Measurements from ENCODE around the gene SRGAP1. TPM values are rescaled to one million over a fixed set of nuclear protein-coding genes. Genes with fewer than 3 reads are reported as not detected.
"Not testable (repeated sequence)": the region's sequence is repeated elsewhere in the genome, so short reads cannot be mapped to it uniquely, and the experiment has no call there.

SRGAP1 gene
- total RNA-seq, 1 donor from 2014 or later = 49.3 TPM

DNA sequence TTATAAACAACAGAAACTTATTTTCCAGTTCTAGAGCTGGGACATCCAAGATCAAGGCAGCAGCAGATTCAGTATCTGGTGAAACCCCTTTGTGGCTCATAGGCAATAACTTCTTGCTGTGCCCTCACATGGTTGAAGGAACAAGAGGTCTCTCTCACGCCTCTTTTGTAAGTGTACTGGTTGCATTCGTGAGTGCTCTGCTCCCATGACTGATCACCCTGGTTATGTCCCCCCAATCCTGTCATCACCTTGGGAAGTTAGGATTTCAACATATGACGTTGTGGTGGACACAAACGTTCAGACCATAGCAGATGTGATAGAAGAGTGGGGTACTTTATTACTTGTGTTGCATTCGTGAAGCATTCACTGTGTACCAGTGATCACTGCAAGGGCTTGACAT is 184.0 kb downstream of the SRGAP1 start:
- H3K27ac Mint-ChIP-seq (ENCODE audit: unreplicated experiment) = no peak overlapping the region
- DNase-seq (ENCODE audit: low spot score) = no peak
- no peaks in the 10 kb centered on the region for H3K4me1 Mint-ChIP-seq (ENCODE audit: unreplicated experiment)
- no peak overlapping the region for H3K4me3 Mint-ChIP-seq (ENCODE audit: unreplicated experiment)
- H3K36me3 Mint-ChIP-seq (ENCODE audit: low read depth, unreplicated experiment) = peaks cover 25% of the 10 kb centered on the region
- peaks cover 5% of the 10 kb centered on the region for H3K27me3 Mint-ChIP-seq (ENCODE audit: unreplicated experiment)
- TF ChIP-seq, protein P1, sequence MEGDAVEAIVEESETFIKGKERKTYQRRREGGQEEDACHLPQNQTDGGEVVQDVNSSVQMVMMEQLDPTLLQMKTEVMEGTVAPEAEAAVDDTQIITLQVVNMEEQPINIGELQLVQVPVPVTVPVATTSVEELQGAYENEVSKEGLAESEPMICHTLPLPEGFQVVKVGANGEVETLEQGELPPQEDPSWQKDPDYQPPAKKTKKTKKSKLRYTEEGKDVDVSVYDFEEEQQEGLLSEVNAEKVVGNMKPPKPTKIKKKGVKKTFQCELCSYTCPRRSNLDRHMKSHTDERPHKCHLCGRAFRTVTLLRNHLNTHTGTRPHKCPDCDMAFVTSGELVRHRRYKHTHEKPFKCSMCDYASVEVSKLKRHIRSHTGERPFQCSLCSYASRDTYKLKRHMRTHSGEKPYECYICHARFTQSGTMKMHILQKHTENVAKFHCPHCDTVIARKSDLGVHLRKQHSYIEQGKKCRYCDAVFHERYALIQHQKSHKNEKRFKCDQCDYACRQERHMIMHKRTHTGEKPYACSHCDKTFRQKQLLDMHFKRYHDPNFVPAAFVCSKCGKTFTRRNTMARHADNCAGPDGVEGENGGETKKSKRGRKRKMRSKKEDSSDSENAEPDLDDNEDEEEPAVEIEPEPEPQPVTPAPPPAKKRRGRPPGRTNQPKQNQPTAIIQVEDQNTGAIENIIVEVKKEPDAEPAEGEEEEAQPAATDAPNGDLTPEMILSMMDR (IDR thresholded peaks at IDR 0.05; ENCODE audit: unreplicated experiment) = no peak
- no peaks in the 10 kb centered on the region for H3K9me3 Mint-ChIP-seq (ENCODE audit: unreplicated experiment)

DNA sequence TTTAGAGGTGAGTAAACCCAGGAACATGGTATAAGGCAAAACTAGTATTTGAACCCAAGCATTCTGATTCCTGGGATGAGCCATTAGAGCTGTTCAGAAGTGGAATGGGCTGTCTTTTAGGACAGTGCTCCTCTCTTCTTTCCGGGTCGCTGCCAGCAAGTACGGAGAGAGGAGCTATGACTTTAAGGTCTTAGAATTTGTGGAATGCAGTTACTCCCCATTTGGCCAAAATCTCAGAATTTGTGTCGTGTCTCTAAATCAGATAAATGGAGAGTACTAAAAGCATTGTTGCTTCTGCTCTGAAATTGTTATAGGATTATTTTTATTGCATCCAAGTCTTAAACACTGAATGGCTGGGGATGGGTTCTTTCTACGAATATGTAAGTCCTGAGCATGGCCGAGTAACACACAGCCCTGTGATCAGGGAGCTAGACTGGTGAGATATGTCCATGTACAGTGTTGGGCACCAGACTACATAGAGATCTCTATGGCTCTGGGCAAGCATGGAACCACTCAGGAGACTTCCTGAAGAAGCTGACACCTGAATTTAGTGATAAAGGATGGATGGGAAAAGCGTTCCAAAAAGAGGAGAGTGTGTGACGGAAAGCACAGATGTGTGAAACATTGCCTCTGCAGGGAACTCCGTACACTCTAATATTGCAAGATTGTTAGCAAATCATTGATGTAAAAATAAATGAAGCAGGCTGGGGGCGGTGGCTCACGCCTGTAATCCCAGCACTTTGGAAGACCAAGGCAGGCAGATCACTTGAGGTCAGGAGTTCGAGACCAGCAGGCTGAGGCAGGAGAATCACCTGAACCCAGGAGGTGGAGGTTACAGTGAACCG is 184.7 kb downstream of the SRGAP1 start:
- DNase-seq (ENCODE audit: low spot score) = no peak
- peaks cover 4% of the 10 kb centered on the region for H3K4me1 Mint-ChIP-seq (ENCODE audit: unreplicated experiment)
- no peak overlapping the region for H3K27ac Mint-ChIP-seq (ENCODE audit: unreplicated experiment)

DNA sequence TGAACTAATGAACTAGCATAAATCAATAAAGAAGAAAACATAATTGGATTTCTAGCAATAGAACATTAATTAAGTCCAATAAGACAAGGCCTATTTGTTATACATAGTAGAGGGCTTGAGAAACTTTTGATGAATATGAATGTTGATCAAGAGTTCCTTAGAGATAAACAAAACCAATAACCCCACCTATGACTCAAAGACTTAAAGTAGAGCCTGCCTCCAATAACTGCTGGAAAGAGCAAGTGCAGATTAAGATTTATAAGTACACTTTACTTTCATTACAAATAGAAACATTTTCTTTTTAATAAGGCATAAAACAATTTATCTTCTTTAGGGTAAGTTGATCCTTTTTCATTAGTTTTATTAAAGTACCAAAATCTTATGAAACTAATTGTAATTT is 185.7 kb downstream of the SRGAP1 start:
- H3K4me1 Mint-ChIP-seq (ENCODE audit: unreplicated experiment) = peaks cover 6% of the 10 kb centered on the region
- no peaks in the 10 kb centered on the region for H3K9me3 Mint-ChIP-seq (ENCODE audit: unreplicated experiment)
- peaks cover 35% of the 10 kb centered on the region for H3K36me3 Mint-ChIP-seq (ENCODE audit: low read depth, unreplicated experiment)
- DNase-seq (ENCODE audit: low spot score) = no peak
- H3K27me3 Mint-ChIP-seq (ENCODE audit: unreplicated experiment) = peaks cover 7% of the 10 kb centered on the region
- H3K27ac Mint-ChIP-seq (ENCODE audit: unreplicated experiment) = no peak overlapping the region
- TF ChIP-seq, protein P1 (IDR thresholded peaks at IDR 0.05; ENCODE audit: unreplicated experiment) = no peak
- no peak overlapping the region for H3K4me3 Mint-ChIP-seq (ENCODE audit: unreplicated experiment)

More for the DNA sequence above, 184.7 kb downstream of the SRGAP1 start:
- TF ChIP-seq, protein P1 (IDR thresholded peaks at IDR 0.05; ENCODE audit: unreplicated experiment) = no peak
- H3K4me3 Mint-ChIP-seq (ENCODE audit: unreplicated experiment) = no peak overlapping the region
- H3K36me3 Mint-ChIP-seq (ENCODE audit: low read depth, unreplicated experiment) = peaks cover 29% of the 10 kb centered on the region
- peaks cover 5% of the 10 kb centered on the region for H3K27me3 Mint-ChIP-seq (ENCODE audit: unreplicated experiment)
- H3K9me3 Mint-ChIP-seq (ENCODE audit: unreplicated experiment) = no peaks in the 10 kb centered on the region

DNA sequence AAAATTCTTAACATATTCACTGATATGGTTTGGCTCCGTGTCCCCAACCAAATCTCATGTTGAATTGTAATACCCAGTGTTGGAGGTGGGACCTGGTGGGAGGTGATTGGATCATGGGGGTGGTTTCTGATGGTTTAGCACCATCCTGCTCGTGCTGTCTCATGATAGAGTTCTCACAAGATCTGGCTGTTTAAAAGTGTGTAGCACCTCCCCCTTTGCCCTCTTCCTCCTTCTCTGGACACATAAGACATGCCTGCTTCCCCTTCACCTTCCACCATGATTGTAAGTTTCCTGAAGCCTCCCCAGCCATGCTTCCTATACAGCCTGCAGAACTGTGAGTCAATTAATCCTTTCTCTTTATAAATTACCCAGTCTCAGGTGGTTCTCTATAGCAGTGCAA is 189.6 kb downstream of the SRGAP1 start:
- H3K27me3 Mint-ChIP-seq (ENCODE audit: unreplicated experiment); H3K4me3 Mint-ChIP-seq (ENCODE audit: unreplicated experiment); H3K4me1 Mint-ChIP-seq (ENCODE audit: unreplicated experiment); DNase-seq (ENCODE audit: low spot score); H3K9me3 Mint-ChIP-seq (ENCODE audit: unreplicated experiment): not testable (repeated sequence)
- Mint-ChIP-seq H3K27ac (ENCODE audit: unreplicated experiment) (peak overlapping the region; percentile 20), H3K36me3 (ENCODE audit: low read depth, unreplicated experiment) (peaks cover 35% of the 10 kb centered on the region)

DNA sequence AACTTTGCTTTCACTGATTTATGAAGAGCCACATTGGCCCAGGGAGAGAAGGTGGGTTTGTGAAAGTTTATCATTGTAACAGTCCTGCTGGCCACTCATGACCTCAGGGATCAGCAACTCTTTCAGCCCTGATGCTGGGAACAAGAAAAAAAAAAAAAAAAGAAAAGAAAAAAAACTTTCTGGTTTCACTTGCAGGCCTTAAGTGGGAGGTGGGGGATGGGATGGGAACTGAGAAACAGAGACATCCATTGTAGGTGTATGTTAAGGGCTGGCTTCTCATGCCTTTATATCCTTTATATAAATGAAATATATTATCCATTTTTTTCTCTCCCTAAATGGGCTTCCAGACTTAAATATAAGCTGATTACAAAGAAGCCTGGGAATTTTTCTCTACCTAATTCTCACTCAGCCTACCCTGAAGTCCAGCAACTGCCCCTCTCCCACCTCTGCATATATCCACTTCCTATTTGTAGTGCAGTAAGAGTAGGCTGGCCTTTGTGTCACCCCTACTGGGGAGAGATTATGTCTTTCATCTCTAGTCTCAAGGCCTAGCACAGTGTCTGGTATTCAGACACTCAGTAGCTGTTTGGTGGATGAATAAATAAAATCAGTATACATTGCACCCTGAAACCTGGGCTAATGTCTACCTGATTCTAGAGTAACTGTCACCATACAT is 190.5 kb downstream of the SRGAP1 start:
- H3K36me3 Mint-ChIP-seq (ENCODE audit: low read depth, unreplicated experiment) = peaks cover 30% of the 10 kb centered on the region
- DNase-seq (ENCODE audit: low spot score) = no peak
- TF ChIP-seq, protein P1 (IDR thresholded peaks at IDR 0.05; ENCODE audit: unreplicated experiment) = no peak
- H3K27ac Mint-ChIP-seq (ENCODE audit: unreplicated experiment) = no peak overlapping the region
- no peaks in the 10 kb centered on the region for H3K9me3 Mint-ChIP-seq (ENCODE audit: unreplicated experiment)
- H3K4me1 Mint-ChIP-seq (ENCODE audit: unreplicated experiment) = peaks cover 14% of the 10 kb centered on the region
- H3K4me3 Mint-ChIP-seq (ENCODE audit: unreplicated experiment) = no peak overlapping the region
- peaks cover 2% of the 10 kb centered on the region for H3K27me3 Mint-ChIP-seq (ENCODE audit: unreplicated experiment)

Data from endothelial cell (in vitro differentiated cells).